ENCODE data around the gene DRGX.

The DRGX gene

GRCh38 chr10:49394933-49395740 is 752 bp downstream of the DRGX start:
- no peak overlapping the region for H3K4me3 ChIP-seq (replicated peaks; ENCODE audit: insufficient read depth, low read length)

GRCh38 chr10:49393757-49394156 is 2.1 kb downstream of the DRGX start:
- no peak for DNase-seq (ENCODE audit: low read depth in 1 of 2, low spot score in 1 of 2)
- peaks cover 53% of the 10 kb centered on the region for H3K27me3 ChIP-seq (ENCODE audit: insufficient read depth, poor library complexity, severe bottlenecking)
- TF ChIP-seq CTCF (IDR thresholded peaks at IDR 0.05; ENCODE audit: insufficient read depth, low read length) = no peak
- TF ChIP-seq POLR2AphosphoS5 (IDR thresholded peaks at IDR 0.05; ENCODE audit: low read depth) = no peak
- TF ChIP-seq REST (IDR thresholded peaks at IDR 0.05; ENCODE audit: insufficient replicate concordance, low read depth) = no peak
- no peak for TF ChIP-seq GABPA (IDR thresholded peaks at IDR 0.05; ENCODE audit: low read depth)
- no peak for TF ChIP-seq SPI1 (IDR thresholded peaks at IDR 0.05; ENCODE audit: borderline replicate concordance, low read depth)
- H3K27ac ChIP-seq (replicated peaks) = no peak overlapping the region
- no peak overlapping the region for H3K4me3 ChIP-seq (replicated peaks; ENCODE audit: insufficient read depth, low read length)

More at GRCh38 chr10:49394933-49395740, 752 bp downstream of the DRGX start:
- Histone ChIP-seq H3K27me3 (ENCODE audit: insufficient read depth, poor library complexity, severe bottlenecking) (peaks cover 64% of the 10 kb centered on the region), H3K27ac (replicated peaks) (no peak overlapping the region)
- DNase-seq (ENCODE audit: low read depth in 1 of 2, low spot score in 1 of 2) = no peak
- TF ChIP-seq POLR2AphosphoS5 (IDR thresholded peaks at IDR 0.05; ENCODE audit: low read depth) = no peak
- TF ChIP-seq REST (IDR thresholded peaks at IDR 0.05; ENCODE audit: insufficient replicate concordance, low read depth) = no peak
- no peak for TF ChIP-seq SPI1 (IDR thresholded peaks at IDR 0.05; ENCODE audit: borderline replicate concordance, low read depth)
- TF ChIP-seq GABPA (IDR thresholded peaks at IDR 0.05; ENCODE audit: low read depth) = no peak
- TF ChIP-seq CTCF (IDR thresholded peaks at IDR 0.05; ENCODE audit: insufficient read depth, low read length) = no peak

GRCh38 chr10:49393301-49393700 is 2.6 kb downstream of the DRGX start:
- no peak overlapping the region for H3K27ac ChIP-seq (replicated peaks)
- no peak for TF ChIP-seq CTCF (IDR thresholded peaks at IDR 0.05; ENCODE audit: insufficient read depth, low read length)
- no peak for TF ChIP-seq SPI1 (IDR thresholded peaks at IDR 0.05; ENCODE audit: borderline replicate concordance, low read depth)
- no peak for TF ChIP-seq POLR2AphosphoS5 (IDR thresholded peaks at IDR 0.05; ENCODE audit: low read depth)
- no peak for TF ChIP-seq REST (IDR thresholded peaks at IDR 0.05; ENCODE audit: insufficient replicate concordance, low read depth)
- no peak for TF ChIP-seq GABPA (IDR thresholded peaks at IDR 0.05; ENCODE audit: low read depth)
- H3K27me3 ChIP-seq (ENCODE audit: insufficient read depth, poor library complexity, severe bottlenecking) = peaks cover 50% of the 10 kb centered on the region
- no peak for DNase-seq (ENCODE audit: low read depth in 1 of 2, low spot score in 1 of 2)
- no peak overlapping the region for H3K4me3 ChIP-seq (replicated peaks; ENCODE audit: insufficient read depth, low read length)
